IPS DF 19.7 (cell line): Measurements from ENCODE around the gene CALML6.
"Not testable (repeated sequence)": the region's sequence is repeated elsewhere in the genome, so short reads cannot be mapped to it uniquely, and the experiment has no call there.

ENCODE experiments used
- DNase-seq: peaks from one replicate; pipeline ENCODE4 v3.0.0-alpha.2; 2013; ENCODE audit warnings: low read depth, low spot score

Gene CALML6

GRCh38 chr1:1925437-1926345 lies 10.6 kb downstream of the CALML6 start:
- DNase-seq = no peak

- no peak for DNase-seq
Observed at GRCh38 chr1:1926346-1926811, 11.3 kb downstream of the CALML6 start.

GRCh38 chr1:1926886-1927660 lies 12.0 kb downstream of the CALML6 start:
- no peak for DNase-seq

- no peak for DNase-seq
Observed at GRCh38 chr1:1927751-1928150, 12.7 kb downstream of the CALML6 start.

GRCh38 chr1:1928231-1929101 lies 13.4 kb downstream of the CALML6 start:
- DNase-seq = no peak

DNA sequence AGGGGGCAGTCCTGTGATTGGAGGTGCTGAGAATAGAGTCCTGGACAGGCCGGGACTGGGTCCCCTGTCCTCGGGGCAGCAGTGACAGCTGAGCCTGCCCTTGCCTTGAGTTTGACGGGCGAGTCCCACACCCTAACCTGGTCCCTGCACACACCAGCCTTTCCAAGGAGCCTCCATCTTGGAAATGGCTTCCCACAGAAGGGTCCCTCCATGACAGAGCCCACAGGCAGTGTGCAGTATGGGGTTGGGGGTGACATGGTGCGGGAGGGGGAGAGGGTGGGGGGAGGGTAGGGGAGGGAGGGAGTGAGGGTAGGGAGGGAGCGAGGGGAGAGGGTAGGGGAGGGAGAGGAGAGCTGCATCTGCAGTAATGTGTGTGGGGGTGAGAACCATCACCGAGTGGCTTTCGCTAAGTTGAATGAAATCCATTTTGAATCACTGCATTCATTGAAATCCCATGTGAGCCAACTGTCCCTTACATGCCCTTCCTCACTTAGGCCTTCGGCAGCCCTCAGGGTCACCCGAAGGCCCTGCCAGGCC lies 14.1 kb downstream of the CALML6 start:
- no peak for DNase-seq

- DNase-seq = no peak
Observed at GRCh38 chr1:1929639-1930545, 14.8 kb downstream of the CALML6 start.

DNA sequence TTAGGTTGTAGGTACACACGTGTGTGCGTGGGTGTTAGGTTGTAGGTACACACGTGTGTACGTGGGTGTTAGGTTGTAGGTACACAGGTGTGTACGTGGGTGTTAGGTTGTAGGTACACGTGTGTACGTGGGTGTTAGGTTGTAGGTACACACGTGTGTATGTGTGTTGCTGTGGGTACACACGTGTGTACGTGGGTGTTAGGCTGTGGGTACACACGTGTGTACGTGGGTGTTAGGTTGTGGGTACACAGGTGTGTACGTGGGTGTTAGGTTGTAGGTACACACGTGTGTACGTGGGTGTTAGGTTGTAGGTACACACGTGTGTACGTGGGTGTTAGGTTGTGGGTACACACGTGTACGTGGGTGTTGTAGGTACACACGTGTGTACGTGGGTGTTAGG lies 19.8 kb downstream of the CALML6 start:
- not testable (repeated sequence) for DNase-seq

- no peak for DNase-seq
Observed at GRCh38 chr1:1937061-1937460, 22.0 kb downstream of the CALML6 start.

GRCh38 chr1:1937549-1938275 lies 22.7 kb downstream of the CALML6 start:
- no peak for DNase-seq

DNA sequence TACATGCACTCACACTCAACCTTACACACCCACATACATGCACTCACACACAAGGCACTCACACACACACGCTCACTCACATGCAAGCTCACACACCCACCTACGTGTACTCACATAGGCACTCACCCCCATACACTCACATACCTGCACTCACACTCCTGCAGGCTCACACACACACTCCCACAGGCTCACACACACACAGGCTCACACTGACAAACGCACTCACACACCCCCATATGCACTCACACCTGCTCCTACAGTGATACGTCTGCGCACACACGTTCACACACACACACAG lies 23.2 kb downstream of the CALML6 start:
- DNase-seq = no peak

- DNase-seq = no peak
Observed at GRCh38 chr1:1938613-1939295, 23.7 kb downstream of the CALML6 start.

DNA sequence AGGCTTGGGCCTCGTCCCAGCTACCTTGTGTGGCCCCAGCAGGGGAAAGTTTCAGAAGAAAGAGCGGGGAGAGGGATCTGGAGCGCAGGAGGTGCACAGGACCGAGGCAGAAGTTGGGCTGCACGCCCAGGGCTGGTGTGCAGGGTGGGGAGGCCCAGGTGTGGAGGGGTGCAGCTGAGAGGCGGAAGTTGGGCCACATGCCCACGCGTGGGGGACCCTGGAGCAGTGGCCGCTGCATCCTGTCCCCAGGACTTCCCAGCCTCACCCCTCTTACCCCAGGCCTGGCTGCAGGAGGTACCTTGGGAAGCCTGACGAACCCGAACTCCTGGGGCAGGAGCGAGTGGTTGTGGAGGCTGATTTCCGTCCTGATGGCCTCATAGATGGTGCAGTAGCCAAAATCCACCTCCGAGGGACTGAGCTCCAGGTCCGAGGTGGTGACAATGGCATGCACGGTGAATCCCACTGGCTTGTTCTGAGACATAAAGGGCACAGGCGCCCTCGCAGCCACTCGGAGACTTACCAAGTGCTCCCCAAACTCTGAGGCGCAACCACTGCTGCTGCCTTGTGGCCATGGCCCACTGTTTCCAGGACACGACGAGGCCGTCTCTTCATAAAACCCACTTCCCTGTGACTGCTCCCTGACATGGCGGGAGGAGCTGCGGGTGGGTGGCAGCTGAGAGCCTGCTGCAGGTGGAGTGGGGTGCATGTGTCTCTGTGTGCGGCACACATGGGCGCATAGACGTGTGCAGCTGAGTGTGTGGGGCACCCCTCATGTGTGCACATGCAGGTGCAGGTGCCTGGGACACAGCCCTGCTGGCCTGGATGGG lies 24.4 kb downstream of the CALML6 start:
- DNase-seq = no peak

DNA sequence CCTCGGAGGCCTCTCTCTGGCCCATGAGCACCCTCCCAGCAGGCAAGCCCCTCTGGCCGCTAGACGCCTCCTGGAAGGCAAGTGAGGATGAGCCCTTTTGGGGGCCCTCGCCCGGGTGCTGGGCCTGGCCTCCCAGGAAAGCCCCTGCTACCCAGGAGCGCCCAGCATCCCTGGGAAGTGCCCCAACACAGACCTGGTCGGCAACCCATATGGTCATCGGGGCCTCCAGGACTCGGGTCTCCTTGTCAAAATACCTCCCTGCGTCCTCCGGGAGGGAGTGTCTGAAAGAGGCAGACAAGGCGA lies 25.0 kb downstream of the CALML6 start:
- no peak for DNase-seq

- no peak for DNase-seq
Observed at GRCh38 chr1:1941211-1941841, 26.3 kb downstream of the CALML6 start.

DNA sequence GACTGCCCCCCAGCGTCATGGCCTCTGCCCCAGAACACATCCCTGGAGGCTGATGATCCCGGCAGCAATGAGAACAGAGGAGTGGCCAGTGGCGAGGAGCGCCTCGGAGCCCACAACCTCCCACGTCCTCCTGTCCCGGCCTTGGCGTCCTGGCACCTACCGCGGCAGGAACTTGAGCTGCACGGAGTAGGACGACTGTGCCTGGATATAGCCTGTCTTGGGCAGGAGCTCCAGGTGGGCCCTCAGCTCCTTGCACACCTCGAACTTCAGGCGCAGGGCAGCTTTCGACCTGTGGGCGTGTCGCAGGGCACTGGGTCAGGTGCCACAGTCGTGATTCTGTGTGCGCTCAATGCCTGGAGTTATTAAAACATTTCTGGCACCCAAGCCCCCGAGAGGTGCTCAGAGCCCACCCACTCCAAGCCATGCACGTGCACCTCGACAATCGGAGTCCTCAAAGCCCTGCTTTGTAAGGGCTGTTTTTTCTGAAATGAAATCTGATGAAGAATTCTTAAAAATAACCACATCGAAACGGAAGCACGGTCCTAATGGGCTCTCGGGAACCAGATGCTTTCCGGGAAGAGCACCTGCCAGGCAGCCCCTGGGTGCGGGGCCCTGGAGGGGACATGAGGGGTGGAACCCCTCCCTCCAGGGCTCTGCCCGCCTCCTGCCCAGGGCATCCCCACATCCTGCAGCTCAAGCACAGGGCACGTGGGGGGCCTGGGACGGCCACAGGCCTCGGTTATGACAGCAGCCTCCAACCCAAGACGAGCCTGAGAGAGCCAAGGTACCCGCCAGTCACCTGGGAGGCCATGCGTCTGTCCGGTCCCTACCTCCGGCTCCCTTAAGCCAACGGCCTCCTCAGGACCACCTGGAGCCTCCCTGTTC lies 27.1 kb downstream of the CALML6 start:
- DNase-seq = no peak
